Uterus (tissue), 2 donors: Measurements from ENCODE around the gene CST9L.

ENCODE experiments used
- CTCF ChIP-seq, 4 experiments: fragments of 200-600 bp in 2 of 4; fragments of 450-650 bp in 2 of 4; sonication (generic) in 2 of 4; IDR thresholded peaks; one replicate each; pipeline ENCODE4 v1.5.1; 2016 to 2019; ENCODE audit warnings: antibody characterized with exemption in 4 of 4, mild to moderate bottlenecking in 2 of 4, moderate library complexity in 1 of 4
- POLR2A ChIP-seq, 2 donors: fragments of 450-650 bp; IDR thresholded peaks; one replicate each; pipeline ENCODE4 v1.6.1; 2016; ENCODE audit warnings: antibody characterized with exemption in 2 of 2, mild to moderate bottlenecking in 1 of 2, moderate library complexity in 1 of 2

DNA sequence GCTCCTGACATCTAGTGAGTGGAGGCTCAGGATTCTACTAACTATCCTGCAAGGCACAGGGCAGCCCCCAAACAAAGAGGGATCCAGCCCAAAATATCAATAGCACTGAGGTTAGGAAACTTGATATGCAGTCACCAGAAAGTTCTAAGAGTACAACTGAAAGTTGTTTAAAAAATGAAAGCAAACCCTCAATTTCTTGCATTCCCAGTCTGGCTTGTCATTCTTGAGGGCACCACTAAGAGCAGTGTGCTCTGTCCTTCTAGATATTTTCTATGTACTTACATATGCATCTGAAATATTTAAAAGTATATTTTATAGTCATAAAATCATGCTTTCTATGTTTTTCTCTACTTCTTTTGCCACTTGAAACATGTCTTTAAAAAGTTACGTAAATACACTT, 41.4 kb downstream of the CST9L start:
- TF ChIP-seq POLR2A (IDR thresholded peaks at IDR 0.05) (no peak), CTCF (IDR thresholded peaks at IDR 0.05) (no peak)
